Naive thymus-derived CD4-positive, alpha-beta T cell (primary cell): ENCODE measurements around the gene ACAN. TPM values are rescaled to one million over a fixed set of nuclear protein-coding genes. Genes with fewer than 3 reads are reported as not detected.

Source experiments
- ATAC-seq: fragments of 150-1000 bp; cut with Tn5 transposase; 2 replicates; pipeline ENCODE4 v1.10.0; 2021; ENCODE audit warnings: mild to moderate bottlenecking, moderate library complexity
- CTCF ChIA-PET: fragments of 350-600 bp; sonication (Branson Sonifier 250); formaldehyde crosslinking; loops from one replicate; lab custom pipeline; 2021; ENCODE audit warnings: antibody characterized with exemption; lab: Charles Lee
- POLR2A ChIA-PET: fragments of 350-600 bp; sonication (Branson Sonifier 250); formaldehyde crosslinking; loops from one replicate; lab custom pipeline; 2021; ENCODE audit warnings: antibody characterized with exemption, inconsistent platforms; lab: Charles Lee
- DNase-seq, 9 donors: peaks; one replicate each; pipeline versions ENCODE4 v3.0.0 to v3.0.0-alpha.2; 2020 to 2022; ENCODE audit warnings: mixed read lengths in 1 of 9
- H3K27ac ChIP-seq: one replicate; pipeline ENCODE4 v1.7.0; 2013; ENCODE audit warnings: mild to moderate bottlenecking, low read depth, low read length, moderate library complexity
- H3K27me3 ChIP-seq, 2 donors: one replicate each; pipeline ENCODE4 v1.7.0; 2013; ENCODE audit warnings: low read length in 2 of 2, mild to moderate bottlenecking in 2 of 2, moderate library complexity in 2 of 2; ENCODE audit not compliant: control insufficient read depth in 2 of 2, insufficient read depth in 2 of 2
- H3K36me3 ChIP-seq, 3 experiments: 1 replicate in 2 of 3; 2 replicates in 1 of 3; pipeline ENCODE4 v1.7.0; 2013; ENCODE audit warnings: low read length in 3 of 3, mild to moderate bottlenecking in 3 of 3, moderate library complexity in 1 of 3; ENCODE audit not compliant: insufficient read depth in 3 of 3, control insufficient read depth in 2 of 3
- H3K4me1 ChIP-seq, 2 donors: one replicate each; pipeline ENCODE4 v1.7.0; 2013; ENCODE audit warnings: low read length in 2 of 2, mild to moderate bottlenecking in 2 of 2, moderate library complexity in 1 of 2; ENCODE audit not compliant: control insufficient read depth in 2 of 2, insufficient read depth in 2 of 2
- H3K4me3 ChIP-seq: 2 replicates; pipeline ENCODE4 v1.7.0; 2013; ENCODE audit warnings: mild to moderate bottlenecking, low read length
- H3K9me3 ChIP-seq, 3 experiments: 1 replicate in 2 of 3; 2 replicates in 1 of 3; pipeline ENCODE4 v1.7.0; 2013; ENCODE audit warnings: low read length in 3 of 3; ENCODE audit not compliant: control insufficient read depth in 2 of 3
- H3K27ac Mint-ChIP-seq, 9 donors: one replicate each; pipeline ENCODE4 v1.8.0; 2020 to 2022; ENCODE audit warnings: mixed read lengths in 9 of 9, mild to moderate bottlenecking in 8 of 9, moderate library complexity in 5 of 9, inconsistent platforms in 2 of 9
- H3K27me3 Mint-ChIP-seq, 5 donors: one replicate each; pipeline ENCODE4 v1.8.0; 2021 to 2022; ENCODE audit warnings: mixed read lengths in 5 of 5, mild to moderate bottlenecking in 1 of 5
- H3K36me3 Mint-ChIP-seq, 5 donors: one replicate each; pipeline ENCODE4 v1.8.0; 2020 to 2022; ENCODE audit warnings: mixed read lengths in 5 of 5, mild to moderate bottlenecking in 3 of 5, inconsistent platforms in 1 of 5
- H3K4me1 Mint-ChIP-seq, 7 donors: one replicate each; pipeline ENCODE4 v1.8.0; 2020 to 2022; ENCODE audit warnings: mixed read lengths in 7 of 7, mild to moderate bottlenecking in 3 of 7, inconsistent platforms in 1 of 7
- H3K4me3 Mint-ChIP-seq, 10 donors: one replicate each; pipeline ENCODE4 v1.8.0; 2020 to 2022; ENCODE audit warnings: mild to moderate bottlenecking in 10 of 10, mixed read lengths in 10 of 10, moderate library complexity in 6 of 10, inconsistent platforms in 2 of 10
- H3K9me3 Mint-ChIP-seq, 11 donors: one replicate each; pipeline ENCODE4 v1.8.0; 2020 to 2022; ENCODE audit warnings: mixed read lengths in 11 of 11, mild to moderate bottlenecking in 4 of 11, inconsistent platforms in 1 of 11, moderate library complexity in 1 of 11
- intact Hi-C, 2 donors: fragments of 100-400 bp; cut with micrococcal nuclease; formaldehyde crosslinking; loops; one replicate each; pipeline ENCODE4 v1.15.1; 2023
- polyA plus RNA-seq, 2 donors: library from polyadenylated mRNA; unstranded; fragments of 300-500 nt; fragmentation: Illumina TruSeq; gene quantifications; one replicate each; pipeline ENCODE4 v1.2.3, GENCODE V29; 2021
- total RNA-seq, 6 experiments: library from RNA in 5 of 6; stranded (reverse) in 5 of 6; gene quantifications; 1 replicate in 5 of 6; 2 replicates in 1 of 6; pipeline ENCODE4 v1.2.3 and lab custom pipeline; 2021 to 2026

The ACAN gene
- total and polyA plus RNA-seq, 7 experiments from 2014 or later, result 0.04 TPM; not detected in 6

GRCh38 chr15:88878720-88879184 lies 75.5 kb downstream of the ACAN start:
- intact Hi-C loops, result no loop called here
- Histone ChIP-seq H3K27me3 (no peaks in the 10 kb centered on the region), H3K36me3 (peaks cover 0 to 77% (median 12%) of the 10 kb centered on the region in 3 experiments), H3K9me3 (no peaks in the 10 kb centered on the region), H3K4me3 (no peak overlapping the region), H3K4me1 (no peaks in the 10 kb centered on the region), H3K27ac (no peak overlapping the region)
- DNase-seq (peak in 6 of 9 donors; percentile 8 to 40 (median 29)), ATAC-seq (peak; percentile 60)
- H3K9me3 Mint-ChIP-seq, result peaks cover 0 to 1% (median 0%) of the 10 kb centered on the region in 11 donors
- ChIA-PET CTCF (interaction anchor here (0.7 to 1.9 kb wide), 5 partner anchors 13 to 254 kb away, joined by 3 to 6 read pairs (median 4); no protein-coding TSS in a partner anchor), POLR2A (no interaction called here)
- H3K36me3 Mint-ChIP-seq, result peaks cover 12 to 62% (median 26%) of the 10 kb centered on the region in 5 donors
- peaks cover 0 to 8% (median 4%) of the 10 kb centered on the region in 7 donors for H3K4me1 Mint-ChIP-seq
- H3K4me3 Mint-ChIP-seq, result no peak overlapping the region
- H3K27ac Mint-ChIP-seq, result peak overlapping the region in 2 of 9 donors; percentile 12 to 59
- H3K27me3 Mint-ChIP-seq, result no peaks in the 10 kb centered on the region

GRCh38 chr15:88880944-88881740 lies 77.9 kb downstream of the ACAN start:
- Histone ChIP-seq H3K4me3 (no peak overlapping the region), H3K36me3 (peaks cover 0 to 98% (median 9%) of the 10 kb centered on the region in 3 experiments), H3K27ac (no peak overlapping the region), H3K4me1 (no peaks in the 10 kb centered on the region), H3K27me3 (no peaks in the 10 kb centered on the region), H3K9me3 (no peaks in the 10 kb centered on the region)
- ChIA-PET POLR2A (interaction anchor here (0.6 kb wide), 1 partner anchor 487 kb away, joined by 3 read pairs; no protein-coding TSS in a partner anchor), CTCF (interaction anchor here (0.6 kb wide), 1 partner anchor 19 kb away, joined by 8 read pairs; no protein-coding TSS in a partner anchor)
- peaks cover 0 to 1% (median 0%) of the 10 kb centered on the region in 11 donors for H3K9me3 Mint-ChIP-seq
- H3K4me1 Mint-ChIP-seq, result peaks cover 0 to 10% (median 6%) of the 10 kb centered on the region in 7 donors
- DNase-seq (no peak), ATAC-seq (no peak)
- peaks cover 8 to 66% (median 25%) of the 10 kb centered on the region in 5 donors for H3K36me3 Mint-ChIP-seq
- H3K4me3 Mint-ChIP-seq, result no peak overlapping the region
- intact Hi-C loops, result no loop called here
- H3K27ac Mint-ChIP-seq, result peak overlapping the region in 2 of 9 donors; percentile 43 to 74
- H3K27me3 Mint-ChIP-seq, result no peaks in the 10 kb centered on the region

- ATAC-seq (no peak), DNase-seq (no peak)
- ChIA-PET POLR2A (no interaction called here), CTCF (no interaction called here)
- H3K4me3 Mint-ChIP-seq, result no peak overlapping the region
- Histone ChIP-seq H3K36me3 (peaks cover 0 to 98% (median 9%) of the 10 kb centered on the region in 3 experiments), H3K27me3 (no peaks in the 10 kb centered on the region), H3K4me1 (no peaks in the 10 kb centered on the region), H3K9me3 (no peaks in the 10 kb centered on the region), H3K27ac (no peak overlapping the region), H3K4me3 (no peak overlapping the region)
- H3K27me3 Mint-ChIP-seq, result no peaks in the 10 kb centered on the region
- intact Hi-C loops, result no loop called here
- H3K9me3 Mint-ChIP-seq, result no peaks in the 10 kb centered on the region
- H3K36me3 Mint-ChIP-seq, result peaks cover 8 to 64% (median 18%) of the 10 kb centered on the region in 5 donors
- no peak overlapping the region for H3K27ac Mint-ChIP-seq
- peaks cover 0 to 10% (median 6%) of the 10 kb centered on the region in 7 donors for H3K4me1 Mint-ChIP-seq
Measured at GRCh38 chr15:88881775-88882174, 78.5 kb downstream of the ACAN start.

GRCh38 chr15:88882785-88883184 lies 79.5 kb downstream of the ACAN start:
- Mint-ChIP-seq H3K4me3 (no peak overlapping the region), H3K27ac (no peak overlapping the region), H3K4me1 (peaks cover 0 to 10% (median 6%) of the 10 kb centered on the region in 7 donors), H3K27me3 (no peaks in the 10 kb centered on the region), H3K36me3 (peaks cover 8 to 67% (median 15%) of the 10 kb centered on the region in 5 donors), H3K9me3 (no peaks in the 10 kb centered on the region)
- ATAC-seq, result no peak
- intact Hi-C loops, result no loop called here
- Histone ChIP-seq H3K27ac (no peak overlapping the region), H3K4me3 (no peak overlapping the region), H3K9me3 (no peaks in the 10 kb centered on the region), H3K4me1 (no peaks in the 10 kb centered on the region), H3K36me3 (peaks cover 0 to 95% (median 9%) of the 10 kb centered on the region in 3 experiments), H3K27me3 (no peaks in the 10 kb centered on the region)
- CTCF ChIA-PET, result interaction anchor here (0.6 to 1.6 kb wide), 2 partner anchors 22 to 37 kb away, joined by 3 to 4 read pairs; no protein-coding TSS in a partner anchor
- DNase-seq, result no peak
- POLR2A ChIA-PET, result no interaction called here

- H3K27me3 Mint-ChIP-seq, result no peaks in the 10 kb centered on the region
- no peaks in the 10 kb centered on the region for H3K9me3 Mint-ChIP-seq
- peak overlapping the region in 1 of 9 donors; percentile 62 for H3K27ac Mint-ChIP-seq
- Histone ChIP-seq H3K9me3 (no peaks in the 10 kb centered on the region), H3K27me3 (no peaks in the 10 kb centered on the region), H3K4me3 (no peak overlapping the region), H3K4me1 (no peaks in the 10 kb centered on the region), H3K27ac (no peak overlapping the region), H3K36me3 (peaks cover 0 to 79% (median 10%) of the 10 kb centered on the region in 3 experiments)
- peaks cover 0 to 25% (median 11%) of the 10 kb centered on the region in 7 donors for H3K4me1 Mint-ChIP-seq
- intact Hi-C loops, result no loop called here
- POLR2A ChIA-PET, result interaction anchor here (1.2 kb wide), 1 partner anchor 15 kb away, joined by 3 read pairs; no protein-coding TSS in a partner anchor
- peaks cover 0 to 46% (median 14%) of the 10 kb centered on the region in 5 donors for H3K36me3 Mint-ChIP-seq
- ATAC-seq, result no peak
- DNase-seq, result no peak
- CTCF ChIA-PET, result interaction anchor here (0.5 to 1.6 kb wide), 2 partner anchors 17 to 128 kb away, joined by 3 to 5 read pairs; no protein-coding TSS in a partner anchor
- H3K4me3 Mint-ChIP-seq, result no peak overlapping the region
Measured at GRCh38 chr15:88887068-88887580, 83.9 kb downstream of the ACAN start.

- peaks cover 0 to 38% (median 10%) of the 10 kb centered on the region in 5 donors for H3K36me3 Mint-ChIP-seq
- ChIA-PET CTCF (interaction anchor here (1.6 kb wide), 1 partner anchor 16 kb away, joined by 3 read pairs; no protein-coding TSS in a partner anchor), POLR2A (no interaction called here)
- Histone ChIP-seq H3K9me3 (no peaks in the 10 kb centered on the region), H3K4me3 (no peak overlapping the region), H3K27ac (no peak overlapping the region), H3K36me3 (peaks cover 0 to 71% (median 7%) of the 10 kb centered on the region in 3 experiments), H3K4me1 (peaks cover 0 to 1% of the 10 kb centered on the region in 2 donors), H3K27me3 (no peaks in the 10 kb centered on the region)
- H3K9me3 Mint-ChIP-seq, result no peaks in the 10 kb centered on the region
- H3K4me3 Mint-ChIP-seq, result no peak overlapping the region
- no peaks in the 10 kb centered on the region for H3K27me3 Mint-ChIP-seq
- peaks cover 0 to 25% (median 18%) of the 10 kb centered on the region in 7 donors for H3K4me1 Mint-ChIP-seq
- intact Hi-C loops, result no loop called here
- DNase-seq (no peak), ATAC-seq (no peak)
- peak overlapping the region in 2 of 9 donors; percentile 56 to 77 for H3K27ac Mint-ChIP-seq
Measured at GRCh38 chr15:88888719-88889118, 85.5 kb downstream of the ACAN start.
